Measurements from ENCODE around the gene ARMS2.

- no peak for TF ChIP-seq JUND (IDR thresholded peaks at IDR 0.05)
- no peak for TF ChIP-seq POLR2AphosphoS5 (IDR thresholded peaks at IDR 0.05; ENCODE audit: low read depth, low read length)
- TF ChIP-seq, protein P1, sequence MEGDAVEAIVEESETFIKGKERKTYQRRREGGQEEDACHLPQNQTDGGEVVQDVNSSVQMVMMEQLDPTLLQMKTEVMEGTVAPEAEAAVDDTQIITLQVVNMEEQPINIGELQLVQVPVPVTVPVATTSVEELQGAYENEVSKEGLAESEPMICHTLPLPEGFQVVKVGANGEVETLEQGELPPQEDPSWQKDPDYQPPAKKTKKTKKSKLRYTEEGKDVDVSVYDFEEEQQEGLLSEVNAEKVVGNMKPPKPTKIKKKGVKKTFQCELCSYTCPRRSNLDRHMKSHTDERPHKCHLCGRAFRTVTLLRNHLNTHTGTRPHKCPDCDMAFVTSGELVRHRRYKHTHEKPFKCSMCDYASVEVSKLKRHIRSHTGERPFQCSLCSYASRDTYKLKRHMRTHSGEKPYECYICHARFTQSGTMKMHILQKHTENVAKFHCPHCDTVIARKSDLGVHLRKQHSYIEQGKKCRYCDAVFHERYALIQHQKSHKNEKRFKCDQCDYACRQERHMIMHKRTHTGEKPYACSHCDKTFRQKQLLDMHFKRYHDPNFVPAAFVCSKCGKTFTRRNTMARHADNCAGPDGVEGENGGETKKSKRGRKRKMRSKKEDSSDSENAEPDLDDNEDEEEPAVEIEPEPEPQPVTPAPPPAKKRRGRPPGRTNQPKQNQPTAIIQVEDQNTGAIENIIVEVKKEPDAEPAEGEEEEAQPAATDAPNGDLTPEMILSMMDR (IDR thresholded peaks at IDR 0.05) = no peak
- TF ChIP-seq TAF1 (IDR thresholded peaks at IDR 0.05; ENCODE audit: borderline replicate concordance, low read depth, low read length) = no peak
- TF ChIP-seq, protein P2, sequence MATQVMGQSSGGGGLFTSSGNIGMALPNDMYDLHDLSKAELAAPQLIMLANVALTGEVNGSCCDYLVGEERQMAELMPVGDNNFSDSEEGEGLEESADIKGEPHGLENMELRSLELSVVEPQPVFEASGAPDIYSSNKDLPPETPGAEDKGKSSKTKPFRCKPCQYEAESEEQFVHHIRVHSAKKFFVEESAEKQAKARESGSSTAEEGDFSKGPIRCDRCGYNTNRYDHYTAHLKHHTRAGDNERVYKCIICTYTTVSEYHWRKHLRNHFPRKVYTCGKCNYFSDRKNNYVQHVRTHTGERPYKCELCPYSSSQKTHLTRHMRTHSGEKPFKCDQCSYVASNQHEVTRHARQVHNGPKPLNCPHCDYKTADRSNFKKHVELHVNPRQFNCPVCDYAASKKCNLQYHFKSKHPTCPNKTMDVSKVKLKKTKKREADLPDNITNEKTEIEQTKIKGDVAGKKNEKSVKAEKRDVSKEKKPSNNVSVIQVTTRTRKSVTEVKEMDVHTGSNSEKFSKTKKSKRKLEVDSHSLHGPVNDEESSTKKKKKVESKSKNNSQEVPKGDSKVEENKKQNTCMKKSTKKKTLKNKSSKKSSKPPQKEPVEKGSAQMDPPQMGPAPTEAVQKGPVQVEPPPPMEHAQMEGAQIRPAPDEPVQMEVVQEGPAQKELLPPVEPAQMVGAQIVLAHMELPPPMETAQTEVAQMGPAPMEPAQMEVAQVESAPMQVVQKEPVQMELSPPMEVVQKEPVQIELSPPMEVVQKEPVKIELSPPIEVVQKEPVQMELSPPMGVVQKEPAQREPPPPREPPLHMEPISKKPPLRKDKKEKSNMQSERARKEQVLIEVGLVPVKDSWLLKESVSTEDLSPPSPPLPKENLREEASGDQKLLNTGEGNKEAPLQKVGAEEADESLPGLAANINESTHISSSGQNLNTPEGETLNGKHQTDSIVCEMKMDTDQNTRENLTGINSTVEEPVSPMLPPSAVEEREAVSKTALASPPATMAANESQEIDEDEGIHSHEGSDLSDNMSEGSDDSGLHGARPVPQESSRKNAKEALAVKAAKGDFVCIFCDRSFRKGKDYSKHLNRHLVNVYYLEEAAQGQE (IDR thresholded peaks at IDR 0.05; ENCODE audit: low read depth, low read length) = no peak
- TF ChIP-seq RAD21 (IDR thresholded peaks at IDR 0.05; ENCODE audit: low read length) = no peak
Observed at GRCh38 chr10:122474131-122474818, 19.8 kb downstream of the ARMS2 start.
